Measurements from ENCODE around the gene SLC2A9. TPM values are rescaled to one million over a fixed set of nuclear protein-coding genes. Genes with fewer than 3 reads are reported as not detected.

SLC2A9 gene
- total RNA-seq, 4 donors from 2014 or later = 0.19 to 0.89 (median 0.62) TPM

- no peaks in the 10 kb centered on the region for H3K36me3 ChIP-seq
- DNase-seq = no peak
- no peaks in the 10 kb centered on the region for H3K4me1 ChIP-seq
- H3K27me3 ChIP-seq = no peaks in the 10 kb centered on the region
- in situ Hi-C loops (cut with MboI; ENCODE audit: low sequenced_read_pairs in 4 of 4) = no loop called here
- TF ChIP-seq POLR2A (IDR thresholded peaks at IDR 0.05) = no peak
- no peak for TF ChIP-seq CTCF (IDR thresholded peaks at IDR 0.05 in 4 of 5, conservative IDR thresholded peaks at IDR 0.05 in 1 of 5)
- intact Hi-C loops (cut with DNase I; ENCODE audit: low total_unique reads) = no loop called here
- H3K9me3 ChIP-seq = no peaks in the 10 kb centered on the region
- ATAC-seq = no peak
- no peak overlapping the region for H3K4me3 ChIP-seq
- no peak overlapping the region for H3K27ac ChIP-seq
Measured at GRCh38 chr4:9962611-9963314, 58.5 kb downstream of the SLC2A9 start.

GRCh38 chr4:9954468-9954867, 66.8 kb downstream of the SLC2A9 start:
- ATAC-seq (no peak), DNase-seq (no peak)
- H3K27ac ChIP-seq = no peak overlapping the region
- no peaks in the 10 kb centered on the region for H3K36me3 ChIP-seq
- in situ Hi-C loops (cut with MboI; ENCODE audit: low sequenced_read_pairs in 4 of 4) (no loop called here), intact Hi-C loops (cut with DNase I; ENCODE audit: low total_unique reads) (no loop called here)
- H3K4me3 ChIP-seq = no peak overlapping the region
- H3K4me1 ChIP-seq = no peaks in the 10 kb centered on the region
- H3K9me3 ChIP-seq = no peaks in the 10 kb centered on the region
- no peaks in the 10 kb centered on the region for H3K27me3 ChIP-seq
- no peak for TF ChIP-seq CTCF (IDR thresholded peaks at IDR 0.05 in 4 of 5, conservative IDR thresholded peaks at IDR 0.05 in 1 of 5)

- intact Hi-C loops (cut with DNase I; ENCODE audit: low total_unique reads) = no loop called here
- ATAC-seq = no peak
- no peaks in the 10 kb centered on the region for H3K27me3 ChIP-seq
Measured at GRCh38 chr4:9953089-9953488, 68.2 kb downstream of the SLC2A9 start.

GRCh38 chr4:9952415-9952950, 68.8 kb downstream of the SLC2A9 start:
- TF ChIP-seq POLR2A (IDR thresholded peaks at IDR 0.05) (no peak), CTCF (IDR thresholded peaks at IDR 0.05 in 4 of 5, conservative IDR thresholded peaks at IDR 0.05 in 1 of 5) (no peak)
- no peaks in the 10 kb centered on the region for H3K27me3 ChIP-seq

More at GRCh38 chr4:9953089-9953488, 68.2 kb downstream of the SLC2A9 start:
- H3K9me3 ChIP-seq = no peaks in the 10 kb centered on the region
- H3K27ac ChIP-seq = no peak overlapping the region
- in situ Hi-C loops (cut with MboI; ENCODE audit: low sequenced_read_pairs in 4 of 4) = no loop called here
- H3K36me3 ChIP-seq = no peaks in the 10 kb centered on the region
- TF ChIP-seq CTCF (IDR thresholded peaks at IDR 0.05 in 4 of 5, conservative IDR thresholded peaks at IDR 0.05 in 1 of 5) (no peak), POLR2A (IDR thresholded peaks at IDR 0.05) (no peak)
- DNase-seq = no peak
- H3K4me3 ChIP-seq = no peak overlapping the region
- no peaks in the 10 kb centered on the region for H3K4me1 ChIP-seq

More at GRCh38 chr4:9952415-9952950, 68.8 kb downstream of the SLC2A9 start:
- Histone ChIP-seq H3K36me3 (no peaks in the 10 kb centered on the region), H3K27ac (no peak overlapping the region), H3K4me3 (no peak overlapping the region), H3K4me1 (peaks cover 3 to 4% of the 10 kb centered on the region in 2 donors), H3K9me3 (no peaks in the 10 kb centered on the region)
- in situ Hi-C loops (cut with MboI; ENCODE audit: low sequenced_read_pairs in 4 of 4) (no loop called here), intact Hi-C loops (cut with DNase I; ENCODE audit: low total_unique reads) (no loop called here)
- no peak for ATAC-seq
- DNase-seq = no peak

Data from gastrocnemius medialis (tissue), 4 donors.